GM19395 (cell line): ENCODE results near the gene KRTAP10-12.

ENCODE experiments used
- ATAC-seq: cut with Tn5 transposase; IDR thresholded peaks from one replicate; pipeline ENCODE4 v1.9.1; 2021; ENCODE audit warnings: mild to moderate bottlenecking, moderate library complexity; ENCODE audit not compliant: unreplicated experiment

The KRTAP10-12 gene

GRCh38 chr21:44710756-44711326 lies 13.9 kb downstream of the KRTAP10-12 start:
- ATAC-seq = no peak

- ATAC-seq = no peak
These were observed 14.6 kb downstream of the KRTAP10-12 start, which contains the start of gene TSPEAR for GRCh38 chr21:44711327-44712202. TSPEAR (minus strand) TSS chr21:44711572; CDS start chr21:44711514, 58 bp downstream.

GRCh38 chr21:44712203-44713028 lies 15.4 kb downstream of the KRTAP10-12 start:
- no peak for ATAC-seq

GRCh38 chr21:44713130-44713529 lies 16.2 kb downstream of the KRTAP10-12 start:
- ATAC-seq = no peak

- no peak for ATAC-seq
These were observed 16.9 kb downstream of the KRTAP10-12 start for GRCh38 chr21:44713846-44714245.

- ATAC-seq = no peak
These were observed 17.9 kb downstream of the KRTAP10-12 start for GRCh38 chr21:44714905-44715304.

GRCh38 chr21:44716984-44717383 lies 20.0 kb downstream of the KRTAP10-12 start:
- ATAC-seq = no peak

- no peak for ATAC-seq
These were observed 21.1 kb downstream of the KRTAP10-12 start for GRCh38 chr21:44718093-44718492.

GRCh38 chr21:44718571-44718970 lies 21.6 kb downstream of the KRTAP10-12 start:
- ATAC-seq = no peak

- ATAC-seq = no peak
These were observed 23.2 kb downstream of the KRTAP10-12 start for GRCh38 chr21:44720170-44720569.

GRCh38 chr21:44722731-44723130 lies 25.8 kb downstream of the KRTAP10-12 start:
- ATAC-seq = no peak

- no peak for ATAC-seq
These were observed 26.5 kb downstream of the KRTAP10-12 start for GRCh38 chr21:44723177-44724131.

- ATAC-seq = no peak
These were observed 27.2 kb downstream of the KRTAP10-12 start for GRCh38 chr21:44724196-44724595.

GRCh38 chr21:44724926-44725325 lies 28.0 kb downstream of the KRTAP10-12 start:
- no peak for ATAC-seq

- ATAC-seq = no peak
These were observed 29.9 kb downstream of the KRTAP10-12 start for GRCh38 chr21:44726826-44727225.

GRCh38 chr21:44727321-44727720 lies 30.3 kb downstream of the KRTAP10-12 start:
- ATAC-seq = no peak

- no peak for ATAC-seq
These were observed 30.8 kb downstream of the KRTAP10-12 start for GRCh38 chr21:44727757-44728156.

- no peak for ATAC-seq
These were observed 31.7 kb downstream of the KRTAP10-12 start for GRCh38 chr21:44728716-44729115.

- ATAC-seq = no peak
These were observed 32.5 kb downstream of the KRTAP10-12 start for GRCh38 chr21:44729336-44730027.

- ATAC-seq = no peak
These were observed 33.0 kb downstream of the KRTAP10-12 start for GRCh38 chr21:44730028-44730395.
